ENCODE data around the gene MIS12.
A peak's percentile ranks its signal among the peaks of the same experiment; 100 is the strongest.

The MIS12 gene

DNA sequence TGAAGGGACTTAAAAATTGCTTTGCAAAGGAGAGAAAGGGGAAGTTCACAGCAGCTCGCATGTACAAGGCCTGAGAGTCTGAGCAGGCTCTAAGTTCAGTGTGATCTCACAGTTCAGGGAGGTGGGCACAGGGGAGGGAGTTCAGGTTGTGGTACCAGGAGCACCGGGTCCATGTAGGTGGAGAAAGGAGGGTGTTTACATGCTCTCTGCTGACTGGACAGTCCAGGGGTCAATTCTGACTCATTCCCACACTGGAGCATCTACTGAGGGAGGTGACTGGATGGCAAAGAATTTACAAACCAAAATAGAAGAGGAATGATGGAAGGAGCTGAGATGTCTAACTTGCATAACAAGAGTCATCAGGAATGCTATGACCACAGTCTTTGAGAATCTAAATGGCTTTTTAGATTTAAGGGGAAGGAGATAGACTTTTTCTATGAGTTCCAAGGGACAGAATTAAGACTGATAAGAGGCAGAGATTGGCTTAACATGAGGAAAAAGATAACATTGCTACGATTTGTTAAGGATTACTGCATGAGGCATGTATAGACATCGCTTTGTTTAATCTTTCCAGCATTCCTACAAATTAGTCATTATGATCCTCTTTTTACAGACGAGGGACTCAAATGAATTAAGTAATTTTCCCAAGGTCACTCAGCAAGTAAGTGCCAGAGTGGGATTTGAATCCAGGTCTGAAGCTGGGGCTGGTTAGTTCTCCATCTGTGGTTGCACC, 29.9 kb downstream of the MIS12 start:
- ATAC-seq = peak; percentile 98
- TF ChIP-seq CREB5 (CRISPR knock-in tag; IDR thresholded peaks at IDR 0.05; ENCODE audit: low read depth) (peak; percentile 92), TCF4 (CRISPR knock-in tag; IDR thresholded peaks at IDR 0.05; ENCODE audit: borderline replicate concordance) (no peak), OSR1 (CRISPR knock-in tag; IDR thresholded peaks at IDR 0.05) (no peak), CSRNP3 (CRISPR knock-in tag; IDR thresholded peaks at IDR 0.05) (no peak), PPARA (CRISPR knock-in tag; IDR thresholded peaks at IDR 0.05; ENCODE audit: borderline replicate concordance) (no peak), PATZ1 (CRISPR knock-in tag; IDR thresholded peaks at IDR 0.05; ENCODE audit: borderline replicate concordance) (no peak), ISL1 (CRISPR knock-in tag; IDR thresholded peaks at IDR 0.05) (peak; percentile 98), ZNF565 (CRISPR knock-in tag; conservative IDR thresholded peaks at IDR 0.05; ENCODE audit: low read depth) (no peak), CSDC2 (CRISPR knock-in tag; IDR thresholded peaks at IDR 0.05) (peak; percentile 43; the same call in 1 of the 2 replicates), GLIS3 (CRISPR knock-in tag; IDR thresholded peaks at IDR 0.05) (no peak), ZFP30 (CRISPR knock-in tag; IDR thresholded peaks at IDR 0.05) (no peak), ZNF70 (CRISPR knock-in tag; IDR thresholded peaks at IDR 0.05) (peak; percentile 9; the same call in 1 of the 2 replicates), BACH2 (CRISPR knock-in tag; IDR thresholded peaks at IDR 0.05; ENCODE audit: borderline replicate concordance) (no peak), SNAI2 (CRISPR knock-in tag; IDR thresholded peaks at IDR 0.05) (no peak), RARB (CRISPR knock-in tag; IDR thresholded peaks at IDR 0.05) (no peak), ZC3H10 (CRISPR knock-in tag; IDR thresholded peaks at IDR 0.05) (no peak), TOX (CRISPR knock-in tag; IDR thresholded peaks at IDR 0.05; ENCODE audit: borderline replicate concordance) (peak; percentile 11; the same call in 1 of the 2 replicates), ZFP3 (CRISPR knock-in tag; IDR thresholded peaks at IDR 0.05) (no peak; the same call in 1 of the 2 replicates)
- TF ChIP-seq, protein P1, sequence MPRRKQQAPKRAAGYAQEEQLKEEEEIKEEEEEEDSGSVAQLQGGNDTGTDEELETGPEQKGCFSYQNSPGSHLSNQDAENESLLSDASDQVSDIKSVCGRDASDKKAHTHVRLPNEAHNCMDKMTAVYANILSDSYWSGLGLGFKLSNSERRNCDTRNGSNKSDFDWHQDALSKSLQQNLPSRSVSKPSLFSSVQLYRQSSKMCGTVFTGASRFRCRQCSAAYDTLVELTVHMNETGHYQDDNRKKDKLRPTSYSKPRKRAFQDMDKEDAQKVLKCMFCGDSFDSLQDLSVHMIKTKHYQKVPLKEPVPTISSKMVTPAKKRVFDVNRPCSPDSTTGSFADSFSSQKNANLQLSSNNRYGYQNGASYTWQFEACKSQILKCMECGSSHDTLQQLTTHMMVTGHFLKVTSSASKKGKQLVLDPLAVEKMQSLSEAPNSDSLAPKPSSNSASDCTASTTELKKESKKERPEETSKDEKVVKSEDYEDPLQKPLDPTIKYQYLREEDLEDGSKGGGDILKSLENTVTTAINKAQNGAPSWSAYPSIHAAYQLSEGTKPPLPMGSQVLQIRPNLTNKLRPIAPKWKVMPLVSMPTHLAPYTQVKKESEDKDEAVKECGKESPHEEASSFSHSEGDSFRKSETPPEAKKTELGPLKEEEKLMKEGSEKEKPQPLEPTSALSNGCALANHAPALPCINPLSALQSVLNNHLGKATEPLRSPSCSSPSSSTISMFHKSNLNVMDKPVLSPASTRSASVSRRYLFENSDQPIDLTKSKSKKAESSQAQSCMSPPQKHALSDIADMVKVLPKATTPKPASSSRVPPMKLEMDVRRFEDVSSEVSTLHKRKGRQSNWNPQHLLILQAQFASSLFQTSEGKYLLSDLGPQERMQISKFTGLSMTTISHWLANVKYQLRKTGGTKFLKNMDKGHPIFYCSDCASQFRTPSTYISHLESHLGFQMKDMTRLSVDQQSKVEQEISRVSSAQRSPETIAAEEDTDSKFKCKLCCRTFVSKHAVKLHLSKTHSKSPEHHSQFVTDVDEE (CRISPR knock-in tag; IDR thresholded peaks at IDR 0.05) = no peak
- TF ChIP-seq, protein P2, sequence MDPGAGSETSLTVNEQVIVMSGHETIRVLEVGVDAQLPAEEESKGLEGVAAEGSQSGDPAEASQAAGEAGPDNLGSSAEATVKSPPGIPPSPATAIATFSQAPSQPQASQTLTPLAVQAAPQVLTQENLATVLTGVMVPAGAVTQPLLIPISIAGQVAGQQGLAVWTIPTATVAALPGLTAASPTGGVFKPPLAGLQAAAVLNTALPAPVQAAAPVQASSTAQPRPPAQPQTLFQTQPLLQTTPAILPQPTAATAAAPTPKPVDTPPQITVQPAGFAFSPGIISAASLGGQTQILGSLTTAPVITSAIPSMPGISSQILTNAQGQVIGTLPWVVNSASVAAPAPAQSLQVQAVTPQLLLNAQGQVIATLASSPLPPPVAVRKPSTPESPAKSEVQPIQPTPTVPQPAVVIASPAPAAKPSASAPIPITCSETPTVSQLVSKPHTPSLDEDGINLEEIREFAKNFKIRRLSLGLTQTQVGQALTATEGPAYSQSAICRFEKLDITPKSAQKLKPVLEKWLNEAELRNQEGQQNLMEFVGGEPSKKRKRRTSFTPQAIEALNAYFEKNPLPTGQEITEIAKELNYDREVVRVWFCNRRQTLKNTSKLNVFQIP (CRISPR knock-in tag; IDR thresholded peaks at IDR 0.05; ENCODE audit: borderline replicate concordance, low read depth) = no peak

GRCh38 chr17:5522476-5522875, 36.1 kb downstream of the MIS12 start:
- no peak for ATAC-seq
- no peak for TF ChIP-seq RARB (CRISPR knock-in tag; IDR thresholded peaks at IDR 0.05)
- TF ChIP-seq ISL1 (CRISPR knock-in tag; IDR thresholded peaks at IDR 0.05) = no peak
- TF ChIP-seq TCF4 (CRISPR knock-in tag; IDR thresholded peaks at IDR 0.05; ENCODE audit: borderline replicate concordance) = no peak
- no peak for TF ChIP-seq ZFP30 (CRISPR knock-in tag; IDR thresholded peaks at IDR 0.05)
- TF ChIP-seq ZFP3 (CRISPR knock-in tag; IDR thresholded peaks at IDR 0.05) = no peak
- no peak for TF ChIP-seq ZNF70 (CRISPR knock-in tag; IDR thresholded peaks at IDR 0.05)
- no peak for TF ChIP-seq PATZ1 (CRISPR knock-in tag; IDR thresholded peaks at IDR 0.05; ENCODE audit: borderline replicate concordance)
- no peak for TF ChIP-seq CSDC2 (CRISPR knock-in tag; IDR thresholded peaks at IDR 0.05)
- TF ChIP-seq ESRRG (CRISPR knock-in tag; IDR thresholded peaks at IDR 0.05) = no peak
- TF ChIP-seq ZC3H10 (CRISPR knock-in tag; IDR thresholded peaks at IDR 0.05) = no peak
- no peak for TF ChIP-seq ARNTL (CRISPR knock-in tag; IDR thresholded peaks at IDR 0.05; ENCODE audit: borderline replicate concordance, low read depth)
- TF ChIP-seq GLIS3 (CRISPR knock-in tag; IDR thresholded peaks at IDR 0.05) = no peak
- TF ChIP-seq CREB5 (CRISPR knock-in tag; IDR thresholded peaks at IDR 0.05; ENCODE audit: low read depth) = no peak
- TF ChIP-seq, protein P1 (CRISPR knock-in tag; IDR thresholded peaks at IDR 0.05) = no peak
- TF ChIP-seq OSR1 (CRISPR knock-in tag; IDR thresholded peaks at IDR 0.05) = no peak

Measured in SK-N-SH treated with all-trans-retinoic acid at 6 μM for 48 hours (cell line).